GM19468 (cell line): ENCODE data around the gene PRG2.
"Not testable (repeated sequence)": the region's sequence is repeated elsewhere in the genome, so short reads cannot be mapped to it uniquely, and the experiment has no call there.

Experiments used
- ATAC-seq: cut with Tn5 transposase; IDR thresholded peaks from one replicate; pipeline ENCODE4 v1.9.1; 2021; ENCODE audit warnings: mild to moderate bottlenecking, moderate library complexity, moderate number of reproducible peaks; ENCODE audit not compliant: unreplicated experiment; ENCODE audit errors: extremely low read depth

Gene PRG2

GRCh38 chr11:57374966-57375365 lies 15.5 kb downstream of the PRG2 start:
- no peak for ATAC-seq

GRCh38 chr11:57373146-57373545 lies 17.3 kb downstream of the PRG2 start:
- ATAC-seq: no peak

- no peak for ATAC-seq
Measured at GRCh38 chr11:57370941-57371340, 19.5 kb downstream of the PRG2 start.

- no peak for ATAC-seq
Measured at GRCh38 chr11:57370251-57370650, 20.2 kb downstream of the PRG2 start.

GRCh38 chr11:57368845-57369232 lies 21.6 kb downstream of the PRG2 start:
- ATAC-seq: no peak

GRCh38 chr11:57368106-57368844 lies 22.2 kb downstream of the PRG2 start:
- no peak for ATAC-seq

GRCh38 chr11:57364851-57365660 lies 25.4 kb downstream of the PRG2 start:
- ATAC-seq: no peak

GRCh38 chr11:57363131-57364080 lies 27.0 kb downstream of the PRG2 start:
- no peak for ATAC-seq

- no peak for ATAC-seq
Measured at GRCh38 chr11:57361926-57362325, 28.5 kb downstream of the PRG2 start.

- ATAC-seq: not testable (repeated sequence)
Measured at GRCh38 chr11:57361420-57361819, 29.0 kb downstream of the PRG2 start.

- no peak for ATAC-seq
Measured at GRCh38 chr11:57360991-57361390, 29.5 kb downstream of the PRG2 start.

- ATAC-seq: no peak
Measured at GRCh38 chr11:57359896-57360690, 30.4 kb downstream of the PRG2 start.

GRCh38 chr11:57359396-57359795 lies 31.1 kb downstream of the PRG2 start:
- ATAC-seq: no peak

GRCh38 chr11:57358991-57359390 lies 31.5 kb downstream of the PRG2 start:
- no peak for ATAC-seq

- ATAC-seq: no peak
Measured at GRCh38 chr11:57358543-57358961, 31.9 kb downstream of the PRG2 start.

- no peak for ATAC-seq
Measured at GRCh38 chr11:57357856-57358255, 32.6 kb downstream of the PRG2 start.

GRCh38 chr11:57357310-57357709 lies 33.1 kb downstream of the PRG2 start:
- no peak for ATAC-seq

- no peak for ATAC-seq
Measured at GRCh38 chr11:57356268-57356667, 34.2 kb downstream of the PRG2 start.

GRCh38 chr11:57354699-57355098 lies 35.8 kb downstream of the PRG2 start:
- ATAC-seq: no peak

- ATAC-seq: no peak
Measured at GRCh38 chr11:57353852-57354251, 36.6 kb downstream of the PRG2 start.
